Right lobe of liver (tissue), 6 donors: Measurements from ENCODE around the gene RNU5B-1. TPM values are rescaled to one million over a fixed set of nuclear protein-coding genes. Genes with fewer than 3 reads are reported as not detected.
A peak's percentile ranks its signal among the peaks of the same experiment; 100 is the strongest.

Experiments used
- ATAC-seq, 4 donors: fragments of 200-7000 bp; cut with Tn5 transposase; one replicate each; pipeline ENCODE4 v1.9.1; 2020; ENCODE audit warnings: mild to moderate bottlenecking in 4 of 4, moderate library complexity in 4 of 4
- DNase-seq, 3 donors: peaks; one replicate each; pipeline ENCODE4 v3.0.0-alpha.2; 2020
- H3K27ac ChIP-seq, 3 donors: fragments of 200-600 bp; one replicate each; pipeline ENCODE4 v1.8.0; 2022
- H3K27me3 ChIP-seq, 2 donors: fragments of 200-600 bp; one replicate each; pipeline ENCODE4 v1.8.0; 2022
- H3K36me3 ChIP-seq, 4 donors: fragments of 200-600 bp; sonication (generic) in 1 of 4; one replicate each; pipeline versions ENCODE4 v1.5.1 to v1.8.0; 2017 to 2022; ENCODE audit warnings: control low read depth in 1 of 4
- H3K4me1 ChIP-seq, 4 donors: fragments of 200-600 bp; sonication (generic) in 1 of 4; one replicate each; pipeline versions ENCODE4 v1.5.1 to v1.8.0; 2017 to 2022; ENCODE audit warnings: control low read depth in 1 of 4
- H3K4me3 ChIP-seq, 3 donors: fragments of 200-600 bp; one replicate each; pipeline ENCODE4 v1.8.0; 2022
- H3K9me3 ChIP-seq, 4 donors: fragments of 200-600 bp; sonication (generic) in 1 of 4; one replicate each; pipeline versions ENCODE4 v1.5.1 to v1.8.0; 2017 to 2022; ENCODE audit warnings: control low read depth in 1 of 4
- POLR2A ChIP-seq: fragments of 450-650 bp; IDR thresholded peaks from one replicate; pipeline ENCODE4 v1.6.1; 2017; ENCODE audit warnings: antibody characterized with exemption, mild to moderate bottlenecking
- WGBS: methylation state at CpG from one replicate; pipeline ENCODE4 v1.1.6; 2018; ENCODE audit warnings: low coverage, low lambda C conversion rate; ENCODE audit not compliant: insufficient coverage; ENCODE audit errors: missing lambda C conversion rate; 5-methylcytosine and 5-hydroxymethylcytosine counted together
- intact Hi-C, 2 donors: fragments of 100-400 bp; cut with DNase I; formaldehyde crosslinking; loops; one replicate each; pipeline versions ENCODE4 v1.11.2 to v1.14.1; 2022
- long read RNA-seq: library from polyadenylated mRNA; unstranded; transcript quantifications from one replicate; pipeline ENCODE4 v2.0.0, GENCODE V29; 2019
- total RNA-seq, 6 experiments: library from RNA; depleted of rRNA in 2 of 6; stranded (reverse); fragments of >200 nt in 2 of 6; fragmentation: NEBNext Ultra II Directional in 3 of 6; extraction: Animal tissue kit (Norgen Biotek cat#: 25700) in 3 of 6; gene quantifications; one replicate each; pipeline versions ENCODE4 v1.1.0 to v1.2.4, GENCODE V29; 2016 to 2023
- TF ChIP-seq, protein P1 (sequence below), 4 donors: fragments of 200-600 bp in 3 of 4; fragments of 450-650 bp in 1 of 4; IDR thresholded peaks; one replicate each; pipeline versions ENCODE4 v1.5.1 to v1.8.0; 2016 to 2022; ENCODE audit warnings: antibody characterized with exemption in 4 of 4, mild to moderate bottlenecking in 2 of 4
- donor health status: DM: no; HTN: yes; CAD: no.
- donor health status: DM: no; HTN: no; CAD: no.
- donor health status: DM: no; HTN: no; CAD: no.
- donor health status: DM: no; HTN: yes; CAD: no.
- donor health status: DM: no; HTN: yes; CAD: no.

The RNU5B-1 gene
- 10 to 100 TPM in 2 of 6 experiments, not detected in 4; 11.0 to 35.4 TPM for total RNA-seq
- long read RNA-seq: 0 reads

- H3K9me3 ChIP-seq: no peaks in the 10 kb centered on the region
- DNase-seq: peak; percentile 63 to 80 (median 73)
- under 1% methylated on average over 24 of the region's 24 CpGs for WGBS
- peaks cover 0 to 16% (median 7%) of the 10 kb centered on the region in 4 donors for H3K4me1 ChIP-seq
- peak within 1 kb of the TSS; percentile 46 to 53 (median 53) for H3K4me3 ChIP-seq
- intact Hi-C loops: no loop called here
- H3K27me3 ChIP-seq: no peaks in the 10 kb centered on the region
- TF ChIP-seq, protein P1, sequence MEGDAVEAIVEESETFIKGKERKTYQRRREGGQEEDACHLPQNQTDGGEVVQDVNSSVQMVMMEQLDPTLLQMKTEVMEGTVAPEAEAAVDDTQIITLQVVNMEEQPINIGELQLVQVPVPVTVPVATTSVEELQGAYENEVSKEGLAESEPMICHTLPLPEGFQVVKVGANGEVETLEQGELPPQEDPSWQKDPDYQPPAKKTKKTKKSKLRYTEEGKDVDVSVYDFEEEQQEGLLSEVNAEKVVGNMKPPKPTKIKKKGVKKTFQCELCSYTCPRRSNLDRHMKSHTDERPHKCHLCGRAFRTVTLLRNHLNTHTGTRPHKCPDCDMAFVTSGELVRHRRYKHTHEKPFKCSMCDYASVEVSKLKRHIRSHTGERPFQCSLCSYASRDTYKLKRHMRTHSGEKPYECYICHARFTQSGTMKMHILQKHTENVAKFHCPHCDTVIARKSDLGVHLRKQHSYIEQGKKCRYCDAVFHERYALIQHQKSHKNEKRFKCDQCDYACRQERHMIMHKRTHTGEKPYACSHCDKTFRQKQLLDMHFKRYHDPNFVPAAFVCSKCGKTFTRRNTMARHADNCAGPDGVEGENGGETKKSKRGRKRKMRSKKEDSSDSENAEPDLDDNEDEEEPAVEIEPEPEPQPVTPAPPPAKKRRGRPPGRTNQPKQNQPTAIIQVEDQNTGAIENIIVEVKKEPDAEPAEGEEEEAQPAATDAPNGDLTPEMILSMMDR (IDR thresholded peaks at IDR 0.05): peak; percentile 77 to 90 (median 81)
- peak; percentile 99 for TF ChIP-seq POLR2A
- no peaks in the 10 kb centered on the region for H3K36me3 ChIP-seq
- ATAC-seq: peak; percentile 89 to 93 (median 91)
- peak within 1 kb of the TSS; percentile 77 to 95 (median 87) for H3K27ac ChIP-seq
Measured at GRCh38 chr15:65304381-65305149, at the start of gene RNU5B-1. TSS of gene RNU5B-1 (plus strand) at chr15:65304677.

DNA sequence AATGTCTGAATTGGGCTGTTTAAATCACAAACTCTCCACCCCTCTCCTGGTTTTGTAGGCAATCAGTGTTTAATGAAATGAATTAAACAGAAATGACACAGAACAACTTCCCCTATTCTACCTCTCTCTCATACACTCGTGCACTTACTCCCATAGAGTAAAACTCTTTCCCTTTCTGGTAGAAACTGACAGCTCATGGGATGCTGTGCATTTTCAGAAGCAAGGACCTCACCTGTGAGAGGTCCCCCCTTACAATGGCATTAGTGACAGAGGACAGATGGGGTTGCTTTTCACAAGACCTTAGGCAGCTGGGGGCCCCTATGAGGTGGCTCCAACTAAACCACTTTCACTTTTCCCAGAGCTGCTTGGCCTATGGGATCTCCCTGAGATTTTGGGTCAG is 49.7 kb upstream of the RNU5B-1 start:
- Histone ChIP-seq H3K4me3 (no peak overlapping the region), H3K36me3 (peaks cover 0 to 14% (median 3%) of the 10 kb centered on the region in 4 donors), H3K4me1 (no peaks in the 10 kb centered on the region), H3K27me3 (no peaks in the 10 kb centered on the region), H3K9me3 (no peaks in the 10 kb centered on the region), H3K27ac (no peak overlapping the region)
- intact Hi-C loops: no loop called here
- 50% methylated on average over 1 of the region's 1 CpG for WGBS
- ATAC-seq (no peak), DNase-seq (no peak)
- TF ChIP-seq, protein P1 (IDR thresholded peaks at IDR 0.05): no peak
- TF ChIP-seq POLR2A: no peak

GRCh38 chr15:65255486-65256140 is 48.9 kb upstream of the RNU5B-1 start:
- H3K4me3 ChIP-seq: no peak overlapping the region
- TF ChIP-seq, protein P1 (IDR thresholded peaks at IDR 0.05): no peak
- H3K36me3 ChIP-seq: peaks cover 0 to 22% (median 8%) of the 10 kb centered on the region in 4 donors
- no peaks in the 10 kb centered on the region for H3K9me3 ChIP-seq
- ATAC-seq: no peak
- no peaks in the 10 kb centered on the region for H3K4me1 ChIP-seq
- H3K27me3 ChIP-seq: no peaks in the 10 kb centered on the region
- no peak for DNase-seq
- no peak overlapping the region for H3K27ac ChIP-seq
- WGBS: 86% methylated on average over 6 of the region's 7 CpGs
- intact Hi-C loops: no loop called here

- 44% methylated on average over 4 of the region's 5 CpGs for whole genome bisulfite sequencing
- Histone ChIP-seq H3K4me1 (no peaks in the 10 kb centered on the region), H3K36me3 (peaks cover 0 to 30% (median 13%) of the 10 kb centered on the region in 4 donors), H3K27me3 (no peaks in the 10 kb centered on the region), H3K4me3 (no peak overlapping the region), H3K9me3 (no peaks in the 10 kb centered on the region), H3K27ac (no peak overlapping the region)
- DNase-seq: no peak
- intact Hi-C loops: no loop called here
- TF ChIP-seq POLR2A: no peak
- TF ChIP-seq, protein P1 (IDR thresholded peaks at IDR 0.05): no peak
- no peak for ATAC-seq
Measured at GRCh38 chr15:65258375-65259262, 45.9 kb upstream of the RNU5B-1 start.
